ENCODE measurements around the gene C10orf105. TPM values are rescaled to one million over a fixed set of nuclear protein-coding genes. Genes with fewer than 3 reads are reported as not detected.

C10orf105 gene
- total RNA-seq, 1 donor from 2014 or later, result 0.15 TPM

- H3K27me3 Mint-ChIP-seq (ENCODE audit: unreplicated experiment), result peaks cover 5% of the 10 kb centered on the region
Observed at GRCh38 chr10:71681977-71682376, 37.6 kb downstream of the C10orf105 start.

DNA sequence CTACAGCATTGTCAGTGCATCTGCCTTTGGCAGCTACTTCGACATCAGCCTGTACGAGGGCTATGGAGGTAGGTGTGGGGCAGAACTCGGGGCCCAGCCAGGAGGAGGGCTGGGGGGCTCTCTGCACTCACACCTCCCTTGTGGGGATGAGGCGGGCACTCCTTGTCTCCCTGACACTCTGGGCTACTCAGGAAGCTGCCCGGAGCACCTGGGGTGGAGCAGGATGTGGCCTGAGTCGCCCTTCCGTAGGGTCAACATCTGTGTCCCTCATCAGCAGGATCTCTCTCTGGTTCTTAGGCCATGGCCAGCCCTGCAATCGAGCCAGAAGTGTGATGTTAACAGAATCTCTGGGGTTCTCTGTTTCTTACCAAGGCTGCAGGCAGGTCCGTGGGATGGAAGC lies 40.2 kb downstream of the C10orf105 start:
- Mint-ChIP-seq H3K36me3 (ENCODE audit: low read depth, unreplicated experiment) (no peaks in the 10 kb centered on the region), H3K4me1 (ENCODE audit: unreplicated experiment) (peaks cover 17% of the 10 kb centered on the region), H3K4me3 (ENCODE audit: unreplicated experiment) (no peak overlapping the region), H3K27ac (ENCODE audit: unreplicated experiment) (no peak overlapping the region), H3K9me3 (ENCODE audit: unreplicated experiment) (no peaks in the 10 kb centered on the region), H3K27me3 (ENCODE audit: unreplicated experiment) (peaks cover 2% of the 10 kb centered on the region)
- DNase-seq (ENCODE audit: low spot score), result no peak
- TF ChIP-seq CTCF (IDR thresholded peaks at IDR 0.05; ENCODE audit: unreplicated experiment), result no peak

More at GRCh38 chr10:71681977-71682376, 37.6 kb downstream of the C10orf105 start:
- Mint-ChIP-seq H3K36me3 (ENCODE audit: low read depth, unreplicated experiment) (no peaks in the 10 kb centered on the region), H3K27ac (ENCODE audit: unreplicated experiment) (no peak overlapping the region), H3K4me3 (ENCODE audit: unreplicated experiment) (no peak overlapping the region), H3K4me1 (ENCODE audit: unreplicated experiment) (peaks cover 25% of the 10 kb centered on the region), H3K9me3 (ENCODE audit: unreplicated experiment) (no peaks in the 10 kb centered on the region)
- TF ChIP-seq CTCF (IDR thresholded peaks at IDR 0.05; ENCODE audit: unreplicated experiment), result no peak
- no peak for DNase-seq (ENCODE audit: low spot score)

DNA sequence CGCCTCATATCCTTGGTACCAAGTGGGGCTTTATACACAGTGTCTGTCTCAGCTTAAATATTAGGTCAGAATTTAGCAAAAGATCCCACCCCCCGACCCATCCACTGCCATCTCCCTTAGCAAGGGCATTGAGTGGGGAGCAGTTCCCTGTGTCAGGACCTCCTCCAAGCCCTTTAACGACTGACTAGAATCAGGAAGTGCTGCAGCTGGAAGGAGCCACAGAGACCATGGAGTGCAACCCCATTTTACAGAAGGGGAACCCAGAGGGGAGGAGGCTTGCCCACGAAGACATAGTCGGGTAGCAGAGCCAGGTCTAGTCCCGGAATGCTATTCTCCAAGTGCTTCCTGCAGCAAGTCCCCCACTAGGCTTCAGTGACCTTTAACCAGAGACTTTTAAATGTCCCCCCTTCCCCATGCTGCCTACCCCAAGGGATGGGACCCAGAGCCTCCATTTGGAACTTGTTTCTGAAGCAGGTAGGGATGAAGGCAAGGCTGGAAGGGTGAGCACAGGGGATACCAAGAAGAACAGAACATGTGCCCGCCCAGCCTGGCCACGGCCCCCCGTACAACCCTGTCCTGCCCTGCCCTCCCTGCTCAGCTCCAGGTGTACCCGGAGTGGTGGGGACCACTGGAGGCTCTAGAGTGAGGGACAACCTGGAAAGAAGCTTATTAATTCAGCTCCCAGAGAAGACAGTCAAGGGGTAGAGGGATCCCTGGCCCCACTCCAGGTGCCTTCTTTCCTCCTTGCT lies 41.3 kb downstream of the C10orf105 start:
- H3K36me3 Mint-ChIP-seq (ENCODE audit: low read depth, unreplicated experiment), result no peaks in the 10 kb centered on the region
- no peak overlapping the region for H3K4me3 Mint-ChIP-seq (ENCODE audit: unreplicated experiment)
- H3K4me1 Mint-ChIP-seq (ENCODE audit: unreplicated experiment), result peaks cover 13% of the 10 kb centered on the region
- H3K9me3 Mint-ChIP-seq (ENCODE audit: unreplicated experiment), result no peaks in the 10 kb centered on the region
- H3K27ac Mint-ChIP-seq (ENCODE audit: unreplicated experiment), result no peak overlapping the region
- peaks cover 2% of the 10 kb centered on the region for H3K27me3 Mint-ChIP-seq (ENCODE audit: unreplicated experiment)
- no peak for DNase-seq (ENCODE audit: low spot score)
- TF ChIP-seq CTCF (IDR thresholded peaks at IDR 0.05; ENCODE audit: unreplicated experiment), result no peak

DNA sequence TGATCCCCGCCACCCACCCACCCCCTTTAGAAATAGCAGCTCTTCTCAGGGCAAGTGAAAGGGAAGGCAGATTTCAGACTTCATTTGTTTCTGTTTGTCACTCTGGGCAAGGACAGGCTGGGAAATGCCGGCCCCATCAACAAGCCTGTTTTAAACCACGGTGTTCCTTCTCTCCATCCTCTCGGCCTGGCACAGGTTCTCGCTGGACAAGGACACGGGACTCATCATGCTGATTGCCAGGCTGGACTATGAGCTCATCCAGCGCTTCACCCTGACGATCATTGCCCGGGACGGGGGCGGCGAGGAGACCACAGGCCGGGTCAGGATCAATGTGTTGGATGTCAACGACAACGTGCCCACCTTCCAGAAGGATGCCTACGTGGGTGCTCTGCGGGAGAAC lies 42.3 kb downstream of the C10orf105 start:
- no peaks in the 10 kb centered on the region for H3K36me3 Mint-ChIP-seq (ENCODE audit: low read depth, unreplicated experiment)
- peaks cover 2% of the 10 kb centered on the region for H3K27me3 Mint-ChIP-seq (ENCODE audit: unreplicated experiment)
- no peak overlapping the region for H3K4me3 Mint-ChIP-seq (ENCODE audit: unreplicated experiment)
- no peak overlapping the region for H3K27ac Mint-ChIP-seq (ENCODE audit: unreplicated experiment)
- H3K9me3 Mint-ChIP-seq (ENCODE audit: unreplicated experiment), result no peaks in the 10 kb centered on the region
- DNase-seq (ENCODE audit: low spot score), result no peak
- H3K4me1 Mint-ChIP-seq (ENCODE audit: unreplicated experiment), result peaks cover 4% of the 10 kb centered on the region
- TF ChIP-seq CTCF (IDR thresholded peaks at IDR 0.05; ENCODE audit: unreplicated experiment), result no peak

DNA sequence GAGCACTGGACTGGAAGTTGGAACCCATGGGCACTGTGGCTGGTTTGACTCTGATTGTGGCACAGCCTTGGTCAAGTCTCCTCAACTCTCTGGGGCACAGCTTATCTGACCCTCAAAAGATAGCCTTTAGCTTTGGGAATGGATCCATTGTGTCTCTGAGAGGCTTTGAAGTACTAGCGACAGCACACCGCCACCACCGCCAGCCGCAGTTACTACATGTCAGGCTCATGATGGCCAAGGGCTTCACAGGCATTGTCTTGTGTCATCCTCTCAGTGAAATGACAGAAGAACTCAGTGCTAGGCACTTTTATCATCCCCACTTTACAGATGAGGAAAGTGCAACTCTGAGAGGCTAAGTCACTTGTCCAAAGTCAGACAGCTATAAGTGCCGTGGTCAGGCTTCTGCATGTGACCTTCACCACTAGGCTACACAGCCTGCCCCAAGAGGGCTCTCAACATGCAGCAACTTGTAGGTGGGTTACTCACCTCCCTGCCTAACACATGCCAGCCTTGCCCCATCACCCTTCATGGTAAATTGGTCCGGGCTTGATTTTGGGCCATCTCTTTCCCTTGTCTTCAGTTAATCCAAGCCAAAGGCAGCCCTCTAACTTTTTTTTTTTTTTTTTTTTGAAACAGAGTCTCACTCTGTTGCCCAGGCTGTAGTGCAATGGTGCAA lies 44.1 kb downstream of the C10orf105 start:
- DNase-seq (ENCODE audit: low spot score), result no peak
- Mint-ChIP-seq H3K4me1 (ENCODE audit: unreplicated experiment) (peaks cover 4% of the 10 kb centered on the region), H3K27ac (ENCODE audit: unreplicated experiment) (no peak overlapping the region), H3K9me3 (ENCODE audit: unreplicated experiment) (no peaks in the 10 kb centered on the region), H3K36me3 (ENCODE audit: low read depth, unreplicated experiment) (no peaks in the 10 kb centered on the region), H3K27me3 (ENCODE audit: unreplicated experiment) (peaks cover 2% of the 10 kb centered on the region), H3K4me3 (ENCODE audit: unreplicated experiment) (no peak overlapping the region)
- no peak for TF ChIP-seq CTCF (IDR thresholded peaks at IDR 0.05; ENCODE audit: unreplicated experiment)
